Peyer's patch (tissue), 4 donors: ENCODE data around the gene ZER1. TPM values are rescaled to one million over a fixed set of nuclear protein-coding genes. Genes with fewer than 3 reads are reported as not detected.

Experiments
- DNase-seq, 3 donors: peaks; one replicate each; pipeline ENCODE4 v3.0.0-alpha.2; 2017 to 2019
- H3K27ac ChIP-seq, 4 donors: fragments of 200-600 bp; sonication (generic); one replicate each; pipeline ENCODE4 v1.5.1; 2016 to 2019
- H3K27me3 ChIP-seq, 2 donors: fragments of 200-600 bp; sonication (generic); one replicate each; pipeline ENCODE4 v1.5.1; 2019
- H3K36me3 ChIP-seq, 3 donors: fragments of 200-600 bp; sonication (generic); one replicate each; pipeline ENCODE4 v1.5.1; 2016 to 2019
- H3K4me1 ChIP-seq, 4 donors: fragments of 200-600 bp; sonication (generic); one replicate each; pipeline ENCODE4 v1.5.1; 2016 to 2019
- H3K4me3 ChIP-seq, 4 donors: fragments of 200-600 bp; sonication (generic); 1 replicate in 3 of 4; 2 replicates in 1 of 4; pipeline ENCODE4 v1.5.1; 2016 to 2019; ENCODE audit warnings: mild to moderate bottlenecking in 1 of 4
- H3K9me3 ChIP-seq, 4 donors: fragments of 200-600 bp; sonication (generic); one replicate each; pipeline ENCODE4 v1.5.1; 2016 to 2019; ENCODE audit warnings: mild to moderate bottlenecking in 1 of 4
- POLR2A ChIP-seq, 2 donors: fragments of 450-650 bp; IDR thresholded peaks; one replicate each; pipeline ENCODE4 v1.5.1; 2017; ENCODE audit warnings: antibody characterized with exemption in 2 of 2, mild to moderate bottlenecking in 2 of 2, moderate library complexity in 2 of 2
- total RNA-seq, 4 donors: library from RNA; depleted of rRNA; stranded (reverse); fragments of >200 nt; gene quantifications; one replicate each; pipeline ENCODE4 v1.1.0, GENCODE V29; 2016
- TF ChIP-seq, protein P1 (sequence below), 6 experiments: fragments of 450-650 bp in 4 of 6; fragments of 200-600 bp in 2 of 6; sonication (generic) in 1 of 6; IDR thresholded peaks; one replicate each; pipeline ENCODE4 v1.5.1; 2017 to 2019; ENCODE audit warnings: antibody characterized with exemption in 6 of 6, mild to moderate bottlenecking in 3 of 6, moderate library complexity in 1 of 6

ZER1 gene
- total RNA-seq, 4 donors from 2014 or later: 83.1 to 114 (median 88.1) TPM

DNA sequence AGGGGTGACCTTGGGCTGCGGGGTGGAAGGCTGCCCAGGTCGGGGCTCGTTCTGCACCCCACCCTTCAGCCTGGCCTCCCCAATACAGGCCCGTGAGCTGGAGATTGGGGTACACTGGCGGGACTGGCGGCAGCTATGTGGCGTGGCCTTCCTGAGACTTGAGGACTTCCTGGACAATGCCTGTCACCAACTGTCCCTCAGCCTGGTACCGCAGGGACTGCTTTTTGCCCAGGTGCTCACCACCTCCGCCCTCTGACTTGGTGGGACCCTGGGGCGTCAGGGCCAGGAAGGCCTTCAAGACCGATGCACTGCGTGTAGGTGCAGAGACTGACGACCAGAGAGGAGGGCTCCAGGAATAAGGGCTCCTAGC, 58.3 kb downstream of the ZER1 start:
- H3K27me3 ChIP-seq: no peaks in the 10 kb centered on the region
- H3K4me1 ChIP-seq: no peaks in the 10 kb centered on the region
- H3K4me3 ChIP-seq: no peak overlapping the region
- H3K36me3 ChIP-seq: no peaks in the 10 kb centered on the region
- TF ChIP-seq, protein P1, sequence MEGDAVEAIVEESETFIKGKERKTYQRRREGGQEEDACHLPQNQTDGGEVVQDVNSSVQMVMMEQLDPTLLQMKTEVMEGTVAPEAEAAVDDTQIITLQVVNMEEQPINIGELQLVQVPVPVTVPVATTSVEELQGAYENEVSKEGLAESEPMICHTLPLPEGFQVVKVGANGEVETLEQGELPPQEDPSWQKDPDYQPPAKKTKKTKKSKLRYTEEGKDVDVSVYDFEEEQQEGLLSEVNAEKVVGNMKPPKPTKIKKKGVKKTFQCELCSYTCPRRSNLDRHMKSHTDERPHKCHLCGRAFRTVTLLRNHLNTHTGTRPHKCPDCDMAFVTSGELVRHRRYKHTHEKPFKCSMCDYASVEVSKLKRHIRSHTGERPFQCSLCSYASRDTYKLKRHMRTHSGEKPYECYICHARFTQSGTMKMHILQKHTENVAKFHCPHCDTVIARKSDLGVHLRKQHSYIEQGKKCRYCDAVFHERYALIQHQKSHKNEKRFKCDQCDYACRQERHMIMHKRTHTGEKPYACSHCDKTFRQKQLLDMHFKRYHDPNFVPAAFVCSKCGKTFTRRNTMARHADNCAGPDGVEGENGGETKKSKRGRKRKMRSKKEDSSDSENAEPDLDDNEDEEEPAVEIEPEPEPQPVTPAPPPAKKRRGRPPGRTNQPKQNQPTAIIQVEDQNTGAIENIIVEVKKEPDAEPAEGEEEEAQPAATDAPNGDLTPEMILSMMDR (IDR thresholded peaks at IDR 0.05): no peak
- TF ChIP-seq POLR2A (IDR thresholded peaks at IDR 0.05): no peak
- H3K9me3 ChIP-seq: no peaks in the 10 kb centered on the region
- peak in 1 of 3 donors; percentile 20 for DNase-seq
- H3K27ac ChIP-seq: no peak overlapping the region

DNA sequence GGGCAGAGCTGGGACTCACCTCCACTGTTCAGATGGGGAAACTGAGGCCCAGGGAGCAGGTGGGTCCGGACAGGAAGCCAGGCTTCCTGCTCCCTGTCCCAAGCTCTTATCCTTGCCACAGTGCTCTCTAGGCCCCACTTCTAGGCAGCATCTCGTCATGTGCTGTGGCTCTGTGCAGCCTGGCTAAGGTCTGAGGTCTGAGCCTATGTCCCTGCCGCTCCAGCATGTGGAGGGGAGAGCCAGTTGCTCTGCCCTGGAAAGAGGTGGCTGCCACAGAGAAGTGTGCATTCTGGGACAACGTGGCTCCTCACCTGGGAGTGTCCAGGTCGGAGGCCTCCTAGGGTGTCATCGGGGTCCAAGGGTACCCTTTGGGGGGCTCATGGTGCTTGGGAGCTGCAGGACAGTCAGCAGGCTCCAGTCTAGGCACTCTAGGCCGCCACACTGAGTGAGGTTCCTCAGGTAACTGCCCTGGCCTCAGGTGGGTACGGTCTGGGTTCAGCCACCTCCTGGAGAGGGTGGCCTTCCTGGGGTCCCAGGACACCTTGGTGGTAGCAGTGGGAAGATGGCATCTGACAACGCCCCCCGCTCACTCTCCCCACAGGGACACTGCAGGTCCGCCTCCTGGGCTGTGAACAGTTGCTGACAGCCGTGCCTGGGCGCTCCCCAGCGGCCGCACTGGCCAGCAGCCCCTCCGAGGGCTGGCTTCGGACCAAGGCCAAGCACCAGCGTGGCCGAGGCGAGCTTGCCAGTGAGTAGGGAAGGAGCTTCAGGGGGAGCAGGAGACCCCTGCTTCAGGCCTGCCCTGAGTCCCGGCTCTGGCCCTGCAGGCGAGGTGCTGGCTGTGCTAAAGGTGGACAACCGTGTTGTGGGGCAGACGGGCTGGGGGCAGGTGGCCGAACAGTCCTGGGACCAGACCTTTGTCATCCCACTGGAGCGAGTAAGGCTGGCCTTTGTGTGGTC, 59.0 kb downstream of the ZER1 start:
- Histone ChIP-seq H3K27me3 (no peaks in the 10 kb centered on the region), H3K27ac (no peak overlapping the region), H3K4me3 (no peak overlapping the region), H3K9me3 (no peaks in the 10 kb centered on the region), H3K4me1 (no peaks in the 10 kb centered on the region), H3K36me3 (no peaks in the 10 kb centered on the region)
- TF ChIP-seq, protein P1 (IDR thresholded peaks at IDR 0.05): no peak
- no peak for TF ChIP-seq POLR2A (IDR thresholded peaks at IDR 0.05)
- peak in 1 of 3 donors; percentile 39 for DNase-seq

DNA sequence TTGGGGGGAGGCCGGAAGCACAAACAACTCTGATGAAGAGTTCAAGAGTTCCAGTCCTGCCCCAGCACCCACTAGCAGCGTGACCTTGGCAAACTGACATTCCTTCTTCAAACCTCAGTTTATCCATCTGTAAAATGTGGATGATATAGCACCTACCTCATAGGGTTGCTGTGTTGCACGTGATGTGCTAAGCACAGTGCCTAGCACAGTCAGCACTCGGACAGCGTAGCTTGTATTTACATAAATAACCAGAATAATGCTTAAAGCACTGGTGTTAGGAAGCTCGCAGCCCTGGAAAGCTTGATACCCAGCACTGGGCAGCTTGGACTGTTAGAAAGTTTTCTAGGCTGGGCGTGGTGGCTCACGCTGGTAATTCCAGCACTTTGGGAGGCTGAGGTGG, 64.3 kb downstream of the ZER1 start:
- H3K27me3 ChIP-seq: no peaks in the 10 kb centered on the region
- TF ChIP-seq, protein P1 (IDR thresholded peaks at IDR 0.05): no peak
- TF ChIP-seq POLR2A (IDR thresholded peaks at IDR 0.05): no peak
- H3K27ac ChIP-seq: no peak overlapping the region
- DNase-seq: peak in 1 of 3 donors; percentile 7
- H3K36me3 ChIP-seq: no peaks in the 10 kb centered on the region
- H3K4me1 ChIP-seq: peaks cover 0 to 6% (median 0%) of the 10 kb centered on the region in 4 donors
- H3K4me3 ChIP-seq: no peak overlapping the region
- H3K9me3 ChIP-seq: no peaks in the 10 kb centered on the region

DNA sequence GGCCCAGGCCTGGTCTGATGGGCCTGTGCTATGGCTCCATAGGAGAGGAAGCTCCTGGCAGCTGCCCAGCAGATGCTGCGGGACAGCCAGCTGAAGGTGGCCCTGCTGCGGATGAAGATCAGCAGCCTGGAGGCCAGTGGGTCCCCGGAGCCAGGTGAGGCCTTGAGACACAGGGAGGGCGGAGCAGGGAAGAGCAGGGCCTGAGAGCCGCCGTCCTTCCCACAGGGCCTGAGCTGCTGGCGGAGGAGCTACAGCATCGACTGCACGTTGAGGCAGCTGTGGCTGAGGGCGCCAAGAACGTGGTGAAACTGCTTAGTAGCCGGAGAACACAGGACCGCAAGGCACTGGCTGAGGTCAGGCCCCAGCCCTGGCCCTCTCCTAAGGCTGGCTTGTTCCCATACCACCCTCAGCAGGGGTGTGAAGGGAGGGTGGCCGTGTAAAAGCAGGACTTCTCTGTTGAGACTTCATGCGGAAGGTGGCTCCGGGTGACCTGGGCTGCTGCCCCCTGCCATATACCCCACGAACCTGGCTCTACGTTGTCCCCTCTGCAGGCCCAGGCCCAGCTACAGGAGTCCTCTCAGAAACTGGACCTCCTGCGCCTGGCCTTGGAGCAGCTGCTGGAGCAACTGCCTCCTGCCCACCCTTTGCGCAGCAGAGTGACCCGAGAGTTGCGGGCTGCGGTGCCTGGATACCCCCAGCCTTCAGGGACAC, 64.9 kb downstream of the ZER1 start:
- no peak overlapping the region for H3K4me3 ChIP-seq
- peaks cover 0 to 6% (median 2%) of the 10 kb centered on the region in 4 donors for H3K4me1 ChIP-seq
- TF ChIP-seq POLR2A (IDR thresholded peaks at IDR 0.05): no peak
- TF ChIP-seq, protein P1 (IDR thresholded peaks at IDR 0.05): no peak
- no peak overlapping the region for H3K27ac ChIP-seq
- H3K27me3 ChIP-seq: no peaks in the 10 kb centered on the region
- DNase-seq: peak in 1 of 3 donors; percentile 38
- no peaks in the 10 kb centered on the region for H3K9me3 ChIP-seq
- no peaks in the 10 kb centered on the region for H3K36me3 ChIP-seq

DNA sequence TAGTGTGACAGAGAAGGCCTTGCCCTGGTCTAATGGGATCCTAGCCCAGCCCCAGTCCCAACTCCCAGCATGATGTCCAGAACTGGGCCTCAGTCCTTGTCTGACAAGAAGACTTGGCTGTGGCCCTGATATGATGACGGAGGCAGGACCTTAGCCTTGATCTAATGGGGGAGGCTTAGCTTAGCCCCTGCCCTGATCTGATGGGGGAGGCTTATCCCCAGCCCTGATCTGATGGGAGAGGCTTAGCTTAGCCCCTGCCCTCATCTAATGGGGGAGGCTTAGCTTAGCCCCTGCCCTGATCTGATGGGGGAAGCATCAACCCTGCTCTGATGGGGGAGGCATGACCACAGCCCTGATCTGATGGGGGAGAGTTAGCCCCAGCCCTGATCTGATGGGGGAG, 65.7 kb downstream of the ZER1 start:
- Histone ChIP-seq H3K4me3 (no peak overlapping the region), H3K27me3 (no peaks in the 10 kb centered on the region), H3K36me3 (no peaks in the 10 kb centered on the region), H3K27ac (no peak overlapping the region), H3K9me3 (no peaks in the 10 kb centered on the region), H3K4me1 (peaks cover 0 to 6% (median 2%) of the 10 kb centered on the region in 4 donors)
- peak in 1 of 3 donors; percentile 19 for DNase-seq
- TF ChIP-seq, protein P1 (IDR thresholded peaks at IDR 0.05): no peak
- TF ChIP-seq POLR2A (IDR thresholded peaks at IDR 0.05): no peak
